Liver (tissue), 9 donors: Measurements from ENCODE around the gene PLA2G6. TPM values are rescaled to one million over a fixed set of nuclear protein-coding genes. Genes with fewer than 3 reads are reported as not detected.

Experiments used
- DNase-seq: peaks from one replicate; pipeline ENCODE4 v3.0.0-alpha.2; 2017; ENCODE audit warnings: low spot score
- H3K27ac ChIP-seq, 2 donors: one replicate each; pipeline ENCODE4 v1.7.0; 2013; ENCODE audit warnings: inconsistent platforms in 2 of 2, low read length in 2 of 2, control low read depth in 1 of 2, low read depth in 1 of 2, mild to moderate bottlenecking in 1 of 2
- H3K27me3 ChIP-seq, 4 donors: one replicate each; pipeline versions ENCODE4 v1.6.1 to v1.7.0; 2013; ENCODE audit warnings: low read length in 3 of 4, inconsistent platforms in 1 of 4, mild to moderate bottlenecking in 1 of 4, moderate library complexity in 1 of 4; ENCODE audit not compliant: control insufficient read depth in 4 of 4, insufficient read depth in 4 of 4
- H3K36me3 ChIP-seq, 4 donors: one replicate each; pipeline versions ENCODE4 v1.6.1 to v1.7.0; 2013; ENCODE audit warnings: low read length in 3 of 4, mild to moderate bottlenecking in 3 of 4, low read depth in 1 of 4, moderate library complexity in 1 of 4; ENCODE audit not compliant: control insufficient read depth in 4 of 4, insufficient read depth in 3 of 4
- H3K4me1 ChIP-seq, 4 donors: one replicate each; pipeline versions ENCODE4 v1.6.1 to v1.7.0; 2013; ENCODE audit warnings: low read length in 3 of 4, mild to moderate bottlenecking in 3 of 4, moderate library complexity in 1 of 4; ENCODE audit not compliant: control insufficient read depth in 4 of 4, insufficient read depth in 4 of 4
- H3K4me3 ChIP-seq, 3 donors: one replicate each; pipeline versions ENCODE4 v1.6.1 to v1.7.0; 2013; ENCODE audit warnings: low read length in 3 of 3, control low read depth in 1 of 3, low read depth in 1 of 3, mild to moderate bottlenecking in 1 of 3
- H3K9ac ChIP-seq, 2 donors: one replicate each; pipeline ENCODE4 v1.7.0; 2013; ENCODE audit warnings: low read length in 2 of 2, mild to moderate bottlenecking in 2 of 2, moderate library complexity in 2 of 2, control low read depth in 1 of 2, low read depth in 1 of 2
- H3K9me3 ChIP-seq, 4 donors: one replicate each; pipeline versions ENCODE4 v1.6.1 to v1.7.0; 2013; ENCODE audit warnings: low read length in 3 of 4; ENCODE audit not compliant: control insufficient read depth in 4 of 4
- CTCF ChIP-seq: fragments of 150-350 bp; IDR thresholded peaks from 2 replicates; pipeline ENCODE4 v1.5.1; 2017; ENCODE audit warnings: improper control_type of control experiment, low read depth, low read length; ENCODE audit not compliant: missing input control
- EGR1 ChIP-seq, 2 donors: IDR thresholded peaks; 2 replicates each; pipeline ENCODE4 v1.6.1; 2016 to 2018; ENCODE audit warnings: antibody characterized with exemption in 2 of 2, low read depth in 2 of 2
- FOXA2 ChIP-seq: IDR thresholded peaks from 2 replicates; pipeline ENCODE4 v1.6.1; 2016; ENCODE audit warnings: antibody characterized with exemption
- GABPA ChIP-seq, 2 donors: IDR thresholded peaks in 1 of 2; conservative IDR thresholded peaks in 1 of 2; 2 replicates each; pipeline ENCODE4 v1.6.1; 2016; ENCODE audit warnings: antibody characterized with exemption in 2 of 2, mild to moderate bottlenecking in 1 of 2, moderate library complexity in 1 of 2
- HNF4A ChIP-seq, 2 donors: conservative IDR thresholded peaks; 2 replicates each; pipeline ENCODE4 v1.6.1; 2016; ENCODE audit warnings: antibody characterized with exemption in 2 of 2, mild to moderate bottlenecking in 2 of 2
- HNF4G ChIP-seq: IDR thresholded peaks from 2 replicates; pipeline ENCODE4 v1.6.1; 2016; ENCODE audit warnings: antibody characterized with exemption
- JUND ChIP-seq, 2 donors: IDR thresholded peaks; 2 replicates each; pipeline ENCODE4 v1.6.1; 2016; ENCODE audit warnings: antibody characterized with exemption in 2 of 2
- NR2F2 ChIP-seq: IDR thresholded peaks from 2 replicates; pipeline ENCODE4 v1.6.1; 2016; ENCODE audit warnings: antibody characterized with exemption
- RAD21 ChIP-seq, 2 donors: IDR thresholded peaks; 2 replicates each; pipeline ENCODE4 v1.6.1; 2016; ENCODE audit warnings: antibody characterized with exemption in 2 of 2, mild to moderate bottlenecking in 2 of 2
- REST ChIP-seq: IDR thresholded peaks from 2 replicates; pipeline ENCODE4 v1.6.1; 2016; ENCODE audit warnings: antibody characterized with exemption, mild to moderate bottlenecking
- RXRA ChIP-seq, 2 donors: IDR thresholded peaks; 2 replicates each; pipeline ENCODE4 v1.6.1; 2017 to 2018; ENCODE audit warnings: antibody characterized with exemption in 2 of 2, mild to moderate bottlenecking in 1 of 2
- ZBTB33 ChIP-seq: IDR thresholded peaks from 2 replicates; pipeline ENCODE4 v1.6.1; 2016; ENCODE audit warnings: antibody characterized with exemption
- WGBS: extraction: QIAGEN DNeasy Blood & Tissue Kit; methylation state at CpG from one replicate; pipeline ENCODE4 v1.1.7; 2013; 5-methylcytosine and 5-hydroxymethylcytosine counted together
- polyA plus RNA-seq, 2 donors: library from polyadenylated mRNA; stranded (reverse) in 1 of 2; unstranded in 1 of 2; fragments of 200-250 nt in 1 of 2; fragments of >200 nt in 1 of 2; fragmentation: Nextera tagmentation in 1 of 2; extraction: Ambion mirVana in 1 of 2; gene quantifications; one replicate each; pipeline versions ENCODE4 v1.2.1 to v1.2.3, GENCODE V29; 2013 to 2015
- total RNA-seq, 2 donors: library from RNA; depleted of rRNA; stranded (reverse); fragments of >200 nt; gene quantifications; one replicate each; pipeline ENCODE4 v1.2.3, GENCODE V29; 2014
- donor health status: healthy.
- donor health status: healthy.
- donor health status: healthy.
- donor health status: healthy.
- donor health status: healthy.

The PLA2G6 gene
- total and polyA plus RNA-seq, 4 donors = 5.7 to 9.0 (median 7.2) TPM

GRCh38 chr22:38104084-38104483 is 77.5 kb downstream of the PLA2G6 start:
- Histone ChIP-seq H3K4me1 (peaks cover 11 to 18% (median 14%) of the 10 kb centered on the region in 4 donors), H3K9ac (no peak overlapping the region), H3K27ac (no peak overlapping the region), H3K4me3 (no peak overlapping the region), H3K36me3 (no peaks in the 10 kb centered on the region), H3K9me3 (no peaks in the 10 kb centered on the region), H3K27me3 (no peaks in the 10 kb centered on the region)
- TF ChIP-seq HNF4G (no peak), ZBTB33 (no peak), FOXA2 (no peak), JUND (IDR thresholded peaks at IDR 0.05) (no peak), GABPA (IDR thresholded peaks at IDR 0.05 in 1 of 2, conservative IDR thresholded peaks at IDR 0.05 in 1 of 2) (no peak), HNF4A (conservative IDR thresholded peaks at IDR 0.05) (no peak), RXRA (IDR thresholded peaks at IDR 0.05) (no peak), RAD21 (IDR thresholded peaks at IDR 0.05) (peak in 1 of 2 donors; percentile 68), EGR1 (IDR thresholded peaks at IDR 0.05; ENCODE audit: low read depth in 2 of 2) (no peak)
- WGBS = 85% methylated on average over 6 of the region's 6 CpGs
- DNase-seq = no peak

- Histone ChIP-seq H3K4me3 (no peak overlapping the region), H3K27ac (no peak overlapping the region), H3K27me3 (no peaks in the 10 kb centered on the region), H3K9me3 (no peaks in the 10 kb centered on the region), H3K9ac (no peak overlapping the region), H3K36me3 (no peaks in the 10 kb centered on the region), H3K4me1 (peaks cover 11 to 17% (median 14%) of the 10 kb centered on the region in 4 donors)
- TF ChIP-seq ZBTB33 (no peak), CTCF (no peak)
- 72% methylated on average over 8 of the region's 8 CpGs for WGBS
- no peak for DNase-seq
Observed at GRCh38 chr22:38103641-38104040, 78.0 kb downstream of the PLA2G6 start.

- DNase-seq = no peak
- H3K9ac ChIP-seq = no peak overlapping the region
- H3K4me3 ChIP-seq = no peak overlapping the region
- TF ChIP-seq NR2F2 (no peak), REST (peak; percentile 52)
- no peaks in the 10 kb centered on the region for H3K27me3 ChIP-seq
- no peaks in the 10 kb centered on the region for H3K36me3 ChIP-seq
- H3K4me1 ChIP-seq = no peaks in the 10 kb centered on the region
- peak overlapping the region in 1 of 2 donors; percentile 45 for H3K27ac ChIP-seq
- 69% methylated on average over 9 of the region's 9 CpGs for WGBS
- no peaks in the 10 kb centered on the region for H3K9me3 ChIP-seq
Observed at GRCh38 chr22:38098410-38099249, 83.0 kb downstream of the PLA2G6 start.
